HepG2 (cell line): ENCODE measurements around the gene AFAP1. TPM values are rescaled to one million over a fixed set of nuclear protein-coding genes. Genes with fewer than 3 reads are reported as not detected.

ENCODE experiments used
- ATAC-seq: fragments of 200-7000 bp; cut with Tn5 transposase; 3 replicates; pipeline ENCODE4 v1.9.1; 2020; ENCODE audit warnings: mild to moderate bottlenecking, moderate library complexity
- BruUV-seq: library from RNA; stranded (reverse); fragments of 400-500 nt; replicated peaks from 2 replicates; lab custom pipeline; 2021; lab: Mats Ljungman, UMichigan
- CTCF ChIA-PET: fragments of 300-600 bp; formaldehyde crosslinking; extraction: SDS; loops from one replicate; lab custom pipeline; 2021; ENCODE audit warnings: low total read pairs, inconsistent platforms, low intra/inter-chr PET ratio; lab: Yijun Ruan, JAX
- POLR2A ChIA-PET: fragments of 350-600 bp; sonication (Branson Sonifier 250); formaldehyde crosslinking; loops from one replicate; lab custom pipeline; 2020; ENCODE audit warnings: antibody characterized with exemption, inconsistent platforms; lab: Yijun Ruan, JAX
- DNase-seq: peaks from one replicate; pipeline ENCODE4 v3.0.0-alpha.2; 2015; ENCODE audit warnings: low spot score
- FAIRE-seq: peaks from 3 replicates; lab custom pipeline; 2011; peaks lifted over from hg19 to GRCh38; lab: Jason Lieb, UNC
- H2AFZ ChIP-seq: one replicate; pipeline ENCODE4 v1.6.1; 2011; ENCODE audit warnings: low read length, inconsistent platforms
- H3K27ac ChIP-seq: fragments of 300-600 bp; 3 replicates; pipeline ENCODE4 v1.8.0; 2011; ENCODE audit warnings: mixed run types, mild to moderate bottlenecking, mixed read lengths, low read length, inconsistent platforms; ENCODE audit not compliant: insufficient read depth; ENCODE audit errors: extremely low read length
- H3K27me3 ChIP-seq, 2 experiments: fragments of 200-600 bp in 1 of 2; 2 replicates in 1 of 2; 3 replicates in 1 of 2; pipeline versions ENCODE4 v1.6.0 to v1.8.0; 2011; ENCODE audit warnings: low read length in 2 of 2, mild to moderate bottlenecking in 2 of 2, moderate library complexity in 2 of 2, inconsistent platforms in 1 of 2; ENCODE audit not compliant: insufficient read depth in 2 of 2, control insufficient read depth in 1 of 2
- H3K36me3 ChIP-seq, 2 experiments: fragments of 200-600 bp in 1 of 2; replicated peaks in 1 of 2; 2 replicates in 1 of 2; 3 replicates in 1 of 2; pipeline versions ENCODE4 v1.5.1 to v1.8.0; 2011; ENCODE audit warnings: low read length in 2 of 2, inconsistent platforms in 1 of 2; ENCODE audit not compliant: insufficient read depth in 2 of 2, control insufficient read depth in 1 of 2
- H3K4me1 ChIP-seq: 2 replicates; pipeline ENCODE4 v1.5.1; 2012; ENCODE audit warnings: low read length, inconsistent platforms; ENCODE audit not compliant: insufficient read depth
- H3K4me2 ChIP-seq: 2 replicates; pipeline ENCODE4 v1.6.0; 2011; ENCODE audit warnings: low read depth, low read length, inconsistent platforms
- H3K4me3 ChIP-seq, 3 experiments: fragments of 200-600 bp in 1 of 3; sonication (generic), shearing (Covaris generic) in 1 of 3; replicated peaks in 1 of 3; 2 replicates each; pipeline ENCODE4 v1.5.1; 2011 to 2016; ENCODE audit warnings: low read length in 3 of 3, inconsistent platforms in 2 of 3, low read depth in 2 of 3, mild to moderate bottlenecking in 2 of 3, control low read depth in 1 of 3, mixed read lengths in 1 of 3; ENCODE audit not compliant: insufficient read depth in 1 of 3
- H3K79me2 ChIP-seq: one replicate; pipeline ENCODE4 v1.6.1; 2011; ENCODE audit warnings: low read length, inconsistent platforms; ENCODE audit not compliant: insufficient read depth
- H3K9ac ChIP-seq: 2 replicates; pipeline ENCODE4 v1.6.0; 2011; ENCODE audit warnings: mild to moderate bottlenecking, low read depth, low read length, inconsistent platforms; ENCODE audit not compliant: insufficient read depth
- H3K9me3 ChIP-seq: 2 replicates; pipeline ENCODE4 v1.5.1; 2012; ENCODE audit warnings: mild to moderate bottlenecking, low read length
- H4K20me1 ChIP-seq: 2 replicates; pipeline ENCODE4 v1.6.0; 2011; ENCODE audit warnings: inconsistent platforms, mild to moderate bottlenecking, low read length, moderate library complexity; ENCODE audit not compliant: insufficient read depth
- CC2D1A ChIP-seq: sonication (generic); formaldehyde crosslinking; IDR thresholded peaks from 2 replicates; pipeline ENCODE4 v1.8.1; 2023; ENCODE audit warnings: mild to moderate bottlenecking, missing genetic modification reagents
- HDAC1 ChIP-seq: sonication (generic); formaldehyde crosslinking; IDR thresholded peaks from 2 replicates; pipeline ENCODE4 v1.5.1; 2020; ENCODE audit warnings: mild to moderate bottlenecking, missing genetic modification reagents
- MAF1 ChIP-seq: sonication (generic); formaldehyde crosslinking; IDR thresholded peaks from 2 replicates; pipeline ENCODE4 v1.5.0; 2020; ENCODE audit warnings: missing genetic modification reagents, borderline replicate concordance
- MATR3 ChIP-seq: sonication (generic); formaldehyde crosslinking; IDR thresholded peaks from 2 replicates; pipeline ENCODE4 v1.4.0; 2020; ENCODE audit warnings: missing genetic modification reagents
- NCOA1 ChIP-seq: sonication (generic); formaldehyde crosslinking; IDR thresholded peaks from 2 replicates; pipeline ENCODE4 v1.9.0; 2021; ENCODE audit warnings: missing genetic modification reagents
- NR3C1 ChIP-seq: sonication (generic); formaldehyde crosslinking; IDR thresholded peaks from 2 replicates; pipeline ENCODE4 v1.4.0; 2020; ENCODE audit warnings: missing genetic modification reagents
- SMARCC2 ChIP-seq: fragments of 450-650 bp; IDR thresholded peaks from 2 replicates; pipeline ENCODE4 v1.6.1; 2017; ENCODE audit warnings: antibody characterized with exemption, mild to moderate bottlenecking
- SNRNP70 ChIP-seq: fragments of 200-400 bp; formaldehyde crosslinking; IDR thresholded peaks from 2 replicates; pipeline ENCODE4 v1.6.1; 2017; ENCODE audit warnings: mild to moderate bottlenecking, low read depth, low read length, moderate library complexity
- ZFYVE20 ChIP-seq: sonication (generic); formaldehyde crosslinking; IDR thresholded peaks from 2 replicates; pipeline ENCODE4 v1.8.0; 2023; ENCODE audit warnings: low read depth, mild to moderate bottlenecking, moderate library complexity, missing genetic modification reagents, borderline replicate concordance
- ZNF160 ChIP-seq: sonication (generic); formaldehyde crosslinking; IDR thresholded peaks from 2 replicates; pipeline ENCODE4 v1.8.0; 2022; ENCODE audit warnings: mild to moderate bottlenecking, inconsistent platforms, missing genetic modification reagents
- ZNF275 ChIP-seq: sonication (generic); formaldehyde crosslinking; IDR thresholded peaks from 2 replicates; pipeline ENCODE4 v1.8.0; 2022; ENCODE audit warnings: missing genetic modification reagents, mild to moderate bottlenecking, inconsistent platforms, borderline replicate concordance
- ZNF350 ChIP-seq: sonication (generic); formaldehyde crosslinking; IDR thresholded peaks from 2 replicates; pipeline ENCODE4 v1.4.0; 2020; ENCODE audit warnings: mild to moderate bottlenecking, low read depth, missing genetic modification reagents, borderline replicate concordance
- ZNF558 ChIP-seq: sonication (generic); formaldehyde crosslinking; IDR thresholded peaks from 2 replicates; pipeline ENCODE4 v1.9.0; 2022; ENCODE audit warnings: mild to moderate bottlenecking, missing genetic modification reagents, borderline replicate concordance
- ZNF678 ChIP-seq: sonication (generic); formaldehyde crosslinking; IDR thresholded peaks from 2 replicates; pipeline ENCODE4 v1.4.0; 2020; ENCODE audit warnings: mild to moderate bottlenecking, missing genetic modification reagents
- ZNF878 ChIP-seq: sonication (generic); formaldehyde crosslinking; IDR thresholded peaks from 2 replicates; pipeline ENCODE4 v1.8.1; 2023; ENCODE audit warnings: mild to moderate bottlenecking, missing genetic modification reagents, moderate library complexity
- whole genome bisulfite sequencing: methylation state at CpG from one replicate; pipeline ENCODE4 v1.1.6; 2017; ENCODE audit warnings: low lambda C conversion rate; 5-methylcytosine and 5-hydroxymethylcytosine counted together
- in situ Hi-C: cut with HindIII; loops from 2 replicates; pipeline ENCODE4 v1.10.0; 2017; ENCODE audit warnings: low pct_unique_long_range_greater_than_20kb; ENCODE audit not compliant: extremely low pct_ligation_motif_present
- intact Hi-C: fragments of 100-400 bp; cut with micrococcal nuclease; formaldehyde crosslinking; loops from one replicate; pipeline ENCODE4 v1.10.0; 2022; ENCODE audit not compliant: unreplicated experiment
- polyA plus RNA-seq, 8 experiments: library from polyadenylated mRNA; depleted of rRNA in 3 of 8; stranded (reverse) in 7 of 8; unstranded in 1 of 8; fragments of >200 nt; fragmentation: Illumina TruSeq in 4 of 8; extraction: Trizol in 4 of 8; gene quantifications; 2 replicates each; pipeline versions ENCODE4 v1.2.1 to v1.2.3, GENCODE V29; 2011 to 2016; ENCODE audit warnings: low read depth in 4 of 8, missing spikeins in 1 of 8, mixed read lengths in 1 of 8; ENCODE audit not compliant: insufficient read depth in 1 of 8
- total RNA-seq, 5 experiments: library from RNA; depleted of rRNA; stranded (reverse); fragments of >200 nt; fragmentation: Illumina TruSeq; extraction: Trizol; gene quantifications; 2 replicates each; pipeline ENCODE4 v1.2.3, GENCODE V29; 2016; ENCODE audit warnings: low read depth in 1 of 5
- TF ChIP-seq, protein P1 (sequence below): sonication (generic); formaldehyde crosslinking; IDR thresholded peaks from 2 replicates; pipeline ENCODE4 v1.4.0; 2020; ENCODE audit warnings: missing genetic modification reagents

The AFAP1 gene
- total and polyA plus RNA-seq, 2 of the 13 experiments (the other 11 are each of a cell fraction or from before 2014, with no cell fraction given) = 2.5 TPM

- no peak for TF ChIP-seq NCOA1
- TF ChIP-seq, protein P1, sequence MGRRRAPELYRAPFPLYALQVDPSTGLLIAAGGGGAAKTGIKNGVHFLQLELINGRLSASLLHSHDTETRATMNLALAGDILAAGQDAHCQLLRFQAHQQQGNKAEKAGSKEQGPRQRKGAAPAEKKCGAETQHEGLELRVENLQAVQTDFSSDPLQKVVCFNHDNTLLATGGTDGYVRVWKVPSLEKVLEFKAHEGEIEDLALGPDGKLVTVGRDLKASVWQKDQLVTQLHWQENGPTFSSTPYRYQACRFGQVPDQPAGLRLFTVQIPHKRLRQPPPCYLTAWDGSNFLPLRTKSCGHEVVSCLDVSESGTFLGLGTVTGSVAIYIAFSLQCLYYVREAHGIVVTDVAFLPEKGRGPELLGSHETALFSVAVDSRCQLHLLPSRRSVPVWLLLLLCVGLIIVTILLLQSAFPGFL (CRISPR knock-in tag) = no peak
- TF ChIP-seq, all 625 proteins: peak for 0
Measured at GRCh38 chr4:7788193-7788592, 151.5 kb downstream of the AFAP1 start (continued).

DNA sequence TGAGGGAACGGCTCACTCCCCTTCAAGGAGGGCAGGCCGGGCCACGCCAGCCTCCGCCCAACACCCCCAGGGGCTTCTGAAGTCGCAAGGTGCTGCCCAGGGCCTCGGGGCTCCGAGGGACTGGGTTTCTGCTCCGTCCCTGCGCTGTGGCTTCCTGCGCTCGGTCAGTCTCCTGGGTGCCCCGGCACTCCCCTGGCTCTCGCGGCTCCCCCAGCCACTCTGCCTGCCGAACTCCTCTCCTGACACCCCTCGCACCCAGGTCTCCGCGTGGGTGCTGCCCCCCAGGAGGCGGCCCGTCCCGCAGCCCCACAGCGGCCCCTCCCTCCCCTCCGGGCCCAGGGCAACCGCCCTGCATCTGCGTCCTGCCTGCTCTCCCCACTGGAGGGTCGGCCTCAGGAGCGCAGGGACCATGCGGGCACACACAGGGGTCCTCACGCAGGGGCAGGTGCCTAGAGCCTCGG lies 151.9 kb downstream of the AFAP1 start:
- FAIRE-seq = no peak
- WGBS = 96% methylated on average over 23 of the region's 30 CpGs
- Histone ChIP-seq H3K27ac (no peak overlapping the region), H3K4me1 (no peaks in the 10 kb centered on the region), H3K9me3 (no peaks in the 10 kb centered on the region), H2AFZ (no peak overlapping the region), H3K36me3 (peaks cover 0 to 10% of the 10 kb centered on the region in 2 experiments; a peak in 2 of 5 replicates), H3K79me2 (no peaks in the 10 kb centered on the region), H3K27me3 (no peaks in the 10 kb centered on the region), H3K4me2 (no peak overlapping the region), H3K9ac (no peak overlapping the region), H3K4me3 (no peak overlapping the region), H4K20me1 (no peaks in the 10 kb centered on the region)
- ATAC-seq = no peak
- ChIA-PET CTCF (no interaction called here), POLR2A (no interaction called here)
- DNase-seq = no peak
- intact Hi-C loops = no loop called here
- no TSS peak for BruUV-seq
- no peak for TF ChIP-seq ZNF160 (CRISPR knock-in tag)
- no peak for TF ChIP-seq CC2D1A (CRISPR knock-in tag)
- no peak for TF ChIP-seq MATR3
- TF ChIP-seq HDAC1 (CRISPR knock-in tag) = no peak
- no peak for TF ChIP-seq SNRNP70
- TF ChIP-seq ZFYVE20 (CRISPR knock-in tag) = no peak
- no peak for TF ChIP-seq MAF1
- TF ChIP-seq ZNF558 = no peak
- TF ChIP-seq ZNF275 (CRISPR knock-in tag) = no peak
- no peak for TF ChIP-seq NR3C1
- TF ChIP-seq ZNF678 = no peak
- no peak for TF ChIP-seq ZNF350 (CRISPR knock-in tag)
- TF ChIP-seq SMARCC2 = no peak
- TF ChIP-seq ZNF878 (CRISPR knock-in tag) = no peak
- in situ Hi-C loops = no loop called here
